ENCODE measurements around the gene HIBCH.
"Not testable (repeated sequence)": the region's sequence is repeated elsewhere in the genome, so short reads cannot be mapped to it uniquely, and the experiment has no call there.

Gene HIBCH

DNA sequence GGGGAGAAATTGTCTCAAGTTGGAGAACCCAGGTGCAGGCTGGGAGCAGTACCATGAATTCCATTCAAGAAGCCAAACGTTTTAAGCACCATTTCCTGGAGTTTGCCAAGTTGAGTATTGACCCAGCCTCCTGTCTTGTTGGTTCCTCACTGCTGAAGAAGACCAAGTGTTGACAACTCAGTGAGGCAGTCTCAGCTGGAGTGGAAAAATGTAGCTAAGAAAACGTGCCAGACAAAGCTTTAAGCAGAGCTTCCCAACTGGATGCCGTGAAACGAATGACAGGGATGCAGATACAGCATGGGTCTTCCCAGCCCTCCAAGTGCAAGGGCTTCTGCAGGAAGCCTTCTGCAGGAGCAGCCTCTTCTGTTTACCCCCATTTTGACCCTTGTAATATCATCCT lies 23.0 kb upstream of the HIBCH start:
- no peak for DNase-seq

DNA sequence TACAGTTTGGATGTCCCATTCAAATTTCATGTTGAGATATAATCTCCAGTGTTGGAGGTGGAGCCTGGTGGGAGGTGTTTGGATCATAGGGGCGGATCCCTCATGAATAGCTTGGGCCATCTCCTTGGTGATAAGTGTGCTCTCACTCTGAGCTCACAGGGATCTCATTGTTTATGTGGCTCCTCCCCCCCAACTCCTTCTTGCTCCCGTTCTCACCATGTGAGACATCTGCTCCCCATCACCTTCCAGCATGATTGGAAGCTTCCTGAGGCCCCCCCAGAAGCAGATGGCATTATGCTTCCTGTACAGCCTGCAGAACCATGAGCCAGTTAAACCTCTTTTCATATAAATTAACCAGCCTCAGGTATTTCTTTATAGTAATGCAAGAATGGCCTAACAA lies 20.7 kb upstream of the HIBCH start:
- DNase-seq, result no peak

DNA sequence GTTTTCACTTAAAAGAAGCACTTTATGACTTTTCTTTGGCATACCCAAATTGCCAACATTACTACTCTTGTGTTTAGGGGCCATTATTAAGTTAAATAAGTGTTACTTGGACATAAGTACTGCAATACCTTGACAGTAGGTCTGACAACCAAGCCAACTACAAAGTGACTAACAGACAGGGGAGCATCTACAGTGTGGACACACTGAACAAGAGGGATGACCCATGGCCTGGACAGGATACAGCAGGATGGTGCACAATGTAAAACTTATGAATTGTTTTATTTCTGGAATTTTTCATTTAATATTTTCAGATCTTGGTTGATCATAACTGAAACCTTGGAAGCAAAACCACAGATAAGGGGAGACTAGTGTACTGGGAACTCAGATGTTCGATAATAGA lies 19.8 kb upstream of the HIBCH start:
- DNase-seq, result no peak

DNA sequence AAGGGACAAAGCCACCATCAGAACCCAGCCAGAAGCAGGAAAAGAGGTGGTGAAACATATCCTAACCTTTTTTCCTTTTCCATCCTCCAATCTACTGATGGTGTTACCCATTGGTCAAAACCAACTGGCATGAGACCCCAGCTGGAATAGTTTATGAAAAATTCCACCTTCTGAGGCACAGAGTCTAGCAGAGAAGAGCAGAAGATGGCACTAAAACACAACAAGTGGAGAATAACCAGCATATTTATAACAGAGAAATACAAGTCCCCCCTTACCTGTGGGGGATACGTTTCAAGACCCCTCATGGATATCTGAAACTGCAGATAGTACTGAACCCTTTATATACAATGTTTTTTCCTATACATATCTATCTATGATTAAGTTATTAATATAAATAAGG lies 18.8 kb upstream of the HIBCH start:
- DNase-seq, result no peak

DNA sequence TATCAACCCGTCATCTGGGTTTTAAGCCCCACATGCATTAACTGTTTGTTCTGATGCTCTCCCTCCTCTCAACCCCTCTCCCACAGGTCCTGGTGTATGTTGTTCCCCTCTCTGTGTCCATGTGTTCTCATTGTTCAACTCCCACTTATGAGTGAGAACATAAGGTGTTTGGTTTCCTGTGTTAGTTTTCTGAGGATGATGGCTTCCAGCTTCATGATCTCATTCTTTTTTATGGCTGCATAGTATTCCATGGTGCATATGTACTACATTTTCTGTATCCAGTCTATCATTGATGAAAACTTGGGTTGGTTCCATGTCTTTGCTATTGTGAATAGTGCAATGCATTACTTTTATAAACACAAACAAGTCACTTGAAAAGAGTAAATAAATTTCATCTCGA lies 16.8 kb upstream of the HIBCH start:
- no peak for DNase-seq

DNA sequence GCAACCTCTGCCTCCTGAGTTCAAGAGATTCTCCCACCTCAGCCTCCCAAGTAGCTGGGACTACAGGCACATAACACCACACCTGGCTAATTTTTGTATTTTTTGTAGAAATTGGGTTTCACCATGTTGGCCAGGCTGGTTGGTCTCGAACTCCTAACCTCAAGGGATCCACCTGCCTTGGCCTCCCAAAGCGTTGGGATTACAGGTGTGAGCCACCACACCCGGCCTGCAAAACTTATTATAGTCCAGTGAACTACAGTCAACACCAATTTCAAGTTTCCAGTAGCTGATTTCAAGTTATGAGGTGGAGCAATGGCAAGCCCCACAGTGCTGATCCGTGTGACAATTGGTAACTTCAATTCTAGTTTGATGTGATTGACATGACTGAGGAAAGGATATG lies 16.0 kb upstream of the HIBCH start:
- not testable (repeated sequence) for DNase-seq

DNA sequence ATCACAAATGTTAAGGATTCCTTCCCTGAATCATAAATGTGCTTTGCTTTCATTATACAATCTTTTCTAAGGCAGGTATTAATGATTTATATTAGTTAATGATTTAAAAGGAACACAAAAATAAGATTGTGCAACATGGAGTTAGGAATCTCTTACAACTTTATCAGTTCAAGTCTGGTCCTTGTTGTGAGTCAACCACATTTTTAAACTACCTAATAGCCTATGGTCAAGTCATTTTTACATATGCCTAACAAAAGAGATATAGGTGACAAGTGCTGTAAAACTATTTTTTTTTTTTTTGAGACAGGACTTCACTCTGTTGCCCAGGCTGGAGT lies 15.6 kb upstream of the HIBCH start:
- DNase-seq, result no peak

DNA sequence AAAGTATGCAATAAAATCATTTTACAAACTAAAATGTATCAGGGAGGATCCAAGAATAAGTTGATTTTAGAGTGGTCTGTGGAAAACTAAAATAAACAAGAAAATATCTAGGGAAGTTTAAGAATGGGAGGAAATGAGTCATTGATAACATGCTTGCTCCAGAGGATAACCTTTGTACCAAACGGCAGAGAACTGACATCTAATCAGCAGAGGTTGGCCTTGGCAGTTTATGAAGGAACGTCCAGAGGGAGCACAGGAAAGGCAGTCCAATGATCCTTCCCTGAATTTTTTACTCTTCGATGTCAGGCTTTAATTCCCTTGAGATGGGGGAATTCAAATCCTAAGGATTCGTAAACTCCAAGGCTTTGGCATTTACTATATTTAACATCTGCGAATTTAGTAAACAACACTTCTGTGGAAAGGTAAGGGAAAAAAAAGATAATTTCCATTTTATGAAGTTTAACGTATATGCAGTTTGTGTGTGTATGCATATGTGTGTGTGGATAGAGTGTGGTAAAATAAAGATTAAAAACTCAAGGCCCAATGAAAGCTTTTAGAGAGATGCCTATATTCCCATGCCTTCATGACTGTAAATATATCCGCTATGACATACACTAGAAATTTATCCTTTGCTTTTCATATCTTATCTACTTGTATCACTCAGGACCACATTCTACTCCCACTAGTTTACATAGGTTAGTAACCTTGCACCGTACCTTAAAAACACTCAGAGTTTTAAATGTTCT lies 15.0 kb upstream of the HIBCH start:
- no peak for DNase-seq

DNA sequence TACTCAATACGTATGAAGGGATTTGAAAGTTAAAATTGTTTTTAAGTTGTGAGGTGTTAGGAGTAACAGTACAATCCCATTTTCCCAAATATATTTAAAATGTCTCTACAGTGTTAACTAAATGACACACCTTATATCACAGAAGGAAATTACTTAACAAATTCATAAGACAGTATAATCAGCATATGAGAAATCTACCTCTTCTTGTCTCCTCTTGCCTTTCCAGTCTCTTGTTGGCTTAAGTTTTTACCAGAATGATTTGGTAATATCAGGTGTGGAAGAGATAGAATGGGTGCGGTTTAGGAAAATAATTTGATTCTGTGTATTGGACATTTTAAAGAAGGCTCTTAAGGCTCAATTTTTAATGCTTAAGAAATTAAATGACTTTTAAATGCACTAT lies 14.3 kb upstream of the HIBCH start:
- no peak for DNase-seq

DNA sequence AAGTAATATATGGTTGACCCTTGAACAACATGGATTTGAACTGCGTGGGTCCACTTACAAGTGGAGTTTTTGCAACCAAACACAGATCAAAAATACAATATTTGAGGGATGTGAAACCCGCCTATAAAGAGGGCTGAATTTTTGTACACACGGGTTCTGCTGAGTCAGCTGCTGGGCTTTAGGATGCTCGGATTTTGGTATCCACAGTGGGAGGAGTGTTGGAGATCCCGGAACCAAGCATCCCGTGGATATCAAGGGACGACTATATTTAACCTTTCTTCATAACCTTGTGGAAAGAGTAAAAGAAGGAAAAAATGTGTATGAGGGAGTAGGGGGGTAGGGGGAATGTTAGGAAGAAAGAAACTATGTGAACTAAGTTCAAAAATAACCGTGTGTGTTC lies 13.8 kb upstream of the HIBCH start:
- DNase-seq, result no peak

DNA sequence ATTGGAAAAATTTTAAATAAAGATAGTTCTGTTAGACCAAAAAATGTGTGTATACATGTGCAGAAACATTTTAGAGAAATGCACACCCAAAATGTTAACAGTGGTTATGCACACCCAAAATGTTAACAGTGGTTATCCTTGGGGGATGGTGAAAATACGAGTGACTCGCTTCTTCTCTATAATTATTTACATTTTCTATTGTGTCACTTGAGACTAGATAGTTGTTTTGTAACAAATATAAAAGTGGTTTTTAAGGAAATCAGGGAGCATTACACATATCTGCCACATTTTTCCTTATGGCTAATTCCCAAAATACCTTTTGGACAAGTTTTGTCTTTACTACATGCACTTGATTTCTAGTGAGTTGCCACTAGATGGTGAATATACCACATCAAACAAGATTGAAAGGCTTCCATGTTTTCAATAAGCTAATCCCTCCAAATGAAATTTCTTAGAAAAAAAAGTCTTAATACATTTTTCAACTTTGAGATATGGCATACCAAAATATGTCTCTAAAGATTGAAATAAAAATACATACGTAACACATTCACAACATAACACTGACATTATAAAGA lies 9.0 kb upstream of the HIBCH start:
- DNase-seq, result no peak

DNA sequence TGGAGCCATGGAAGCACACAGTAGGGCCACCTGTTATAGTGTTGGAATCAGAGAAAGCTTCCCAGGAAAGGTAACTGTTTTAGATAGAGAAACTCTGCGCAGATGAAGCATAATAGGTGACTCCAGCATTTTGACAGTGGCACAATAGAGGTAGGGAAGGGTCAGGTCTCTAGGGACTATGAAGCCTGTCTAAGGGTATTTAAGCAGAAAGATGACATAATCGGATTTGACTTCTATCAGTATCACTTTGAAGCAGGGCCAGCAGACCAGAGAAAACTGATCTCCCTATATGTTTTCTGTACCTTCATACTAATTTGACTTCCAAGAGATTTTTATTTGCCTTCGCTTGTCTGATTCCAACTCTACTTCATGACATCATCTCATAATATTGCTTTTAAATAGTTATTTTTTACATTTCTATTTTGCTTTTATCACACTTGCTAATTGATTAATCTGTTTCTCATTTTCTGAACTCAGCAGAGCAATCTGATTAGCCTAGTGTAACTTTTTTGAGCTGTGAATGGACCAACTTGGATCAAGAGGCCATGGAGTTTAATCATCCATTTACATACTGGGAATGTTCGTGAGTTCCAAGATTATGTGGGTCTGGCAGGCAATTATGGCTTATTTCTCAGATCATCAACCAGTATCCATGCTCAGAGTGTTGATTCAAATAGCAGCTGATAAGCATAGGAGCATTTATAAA lies 8.4 kb upstream of the HIBCH start:
- no peak for DNase-seq

DNA sequence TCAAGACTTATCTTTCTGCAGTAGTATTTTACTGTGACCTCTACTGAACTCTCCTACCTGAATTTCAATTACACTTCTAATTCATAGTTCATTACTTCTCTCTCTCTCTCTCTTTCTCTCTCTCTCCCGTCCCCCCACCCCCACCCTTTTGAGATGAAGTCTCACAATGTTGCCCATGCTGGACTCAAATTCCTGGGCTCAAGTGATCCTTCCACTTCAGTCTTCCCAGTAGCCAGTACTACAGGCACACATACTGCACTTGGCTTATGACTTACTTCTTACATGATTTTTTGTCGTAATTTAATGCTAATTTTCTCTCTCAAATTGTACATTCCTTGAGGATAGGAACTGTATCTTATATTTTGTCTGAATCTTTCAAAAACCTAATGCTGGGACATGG lies 6.0 kb upstream of the HIBCH start:
- no peak for DNase-seq

DNA sequence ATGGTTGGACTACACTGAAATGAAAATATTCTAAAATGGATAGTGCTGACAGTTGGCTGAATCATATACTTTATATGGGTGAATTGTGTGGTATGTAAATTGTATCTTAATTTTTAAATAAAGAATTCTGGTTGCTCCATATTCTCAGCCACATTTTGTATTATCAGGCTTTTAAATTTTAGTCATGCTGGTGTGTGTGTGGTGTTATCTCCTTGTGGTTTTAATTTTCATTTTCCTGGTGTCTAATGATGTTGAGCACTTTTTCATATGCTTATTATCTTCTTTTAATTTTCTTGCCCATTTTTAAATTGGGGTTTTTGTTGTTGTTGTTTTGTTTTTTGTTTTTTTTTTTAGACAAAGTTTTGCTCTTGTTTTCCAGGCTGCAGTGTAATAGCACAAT lies 3.8 kb upstream of the HIBCH start:
- DNase-seq, result no peak

DNA sequence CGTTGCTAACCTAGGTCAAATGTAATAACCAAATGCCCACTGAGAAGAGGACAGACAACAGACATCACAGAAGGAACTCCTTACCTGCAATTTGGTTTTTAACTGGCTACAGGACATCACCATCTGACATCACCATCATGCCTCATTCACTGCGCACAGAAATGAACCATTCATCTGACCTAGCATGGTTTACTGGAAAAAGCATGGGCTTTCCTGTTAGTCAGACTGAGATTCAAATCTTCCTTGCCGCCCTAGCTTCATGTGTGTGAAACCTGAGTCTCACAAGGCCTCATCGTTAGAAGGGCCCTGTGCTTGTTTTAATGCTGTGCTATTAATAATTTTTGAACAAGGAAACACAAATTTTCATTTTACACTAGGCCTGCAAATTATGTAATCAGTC lies 1.1 kb upstream of the HIBCH start:
- DNase-seq, result peak; percentile 28

DNA sequence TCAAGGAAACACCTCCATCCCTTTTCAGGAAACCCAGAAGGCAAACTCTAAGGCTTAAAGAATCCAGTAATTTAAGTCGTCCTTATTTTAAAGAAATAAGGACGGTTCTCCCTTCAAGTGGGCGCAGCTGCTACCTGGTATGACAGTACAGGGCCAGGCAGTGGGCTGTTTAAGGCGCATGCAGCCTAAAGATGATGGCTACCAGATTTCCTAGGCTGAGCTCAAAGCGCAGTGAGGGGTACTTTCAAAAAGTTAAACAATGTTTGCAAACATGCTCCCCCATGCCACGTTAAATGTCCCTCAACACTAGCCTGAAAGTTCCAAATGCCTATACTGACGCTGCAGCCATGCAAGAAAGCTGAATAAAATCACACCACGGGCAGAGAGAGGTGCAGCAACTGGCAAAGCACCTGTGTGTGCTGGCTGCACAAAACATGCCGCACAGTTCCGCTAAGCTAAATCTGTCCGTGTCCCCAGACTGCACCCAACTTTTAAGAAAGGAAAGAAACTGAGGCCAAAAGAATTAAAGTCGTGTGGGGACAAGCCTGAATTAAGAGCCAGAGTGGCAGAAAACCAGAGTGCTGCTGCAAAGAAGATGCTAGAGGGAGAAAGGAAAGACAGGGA lies 583 bp downstream of the HIBCH start:
- DNase-seq, result no peak

DNA sequence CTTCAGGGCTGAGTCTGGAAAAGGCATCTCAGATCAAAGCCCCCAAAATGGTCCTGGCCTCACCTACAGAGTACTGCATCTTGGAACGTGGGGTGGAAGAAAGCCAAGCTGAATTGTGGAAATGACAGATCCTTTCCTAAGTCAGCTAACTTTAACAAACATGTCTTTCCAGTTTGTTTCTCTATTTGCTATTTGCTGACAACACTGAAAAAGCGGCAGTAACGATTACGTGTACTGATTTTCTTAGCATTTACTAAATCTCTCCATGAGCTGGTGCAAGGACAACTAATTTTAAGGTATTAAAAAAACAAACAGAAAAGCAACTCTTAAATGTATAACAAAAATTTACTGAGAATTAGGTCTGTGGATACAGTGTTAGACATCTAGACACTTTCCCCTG lies 1.1 kb downstream of the HIBCH start:
- DNase-seq, result no peak

DNA sequence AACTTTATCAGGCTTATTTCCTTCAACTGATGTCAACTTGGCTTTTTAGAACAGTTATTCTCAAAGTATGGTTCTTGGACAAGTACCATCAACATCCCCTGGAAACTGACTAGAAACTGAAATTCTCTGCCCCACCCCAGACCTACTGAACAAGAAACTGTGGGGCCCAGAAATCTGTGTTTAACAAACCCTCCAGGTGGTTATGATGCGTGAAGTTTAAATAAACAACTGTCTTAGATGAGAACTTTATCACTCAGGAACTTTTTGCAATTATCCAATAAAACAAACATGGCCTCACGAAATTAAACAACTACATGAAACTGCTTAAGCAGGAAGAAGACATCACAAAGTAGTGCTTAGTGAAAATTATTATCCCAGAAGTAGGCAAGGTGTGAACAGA lies 4.4 kb downstream of the HIBCH start:
- DNase-seq, result no peak

DNA sequence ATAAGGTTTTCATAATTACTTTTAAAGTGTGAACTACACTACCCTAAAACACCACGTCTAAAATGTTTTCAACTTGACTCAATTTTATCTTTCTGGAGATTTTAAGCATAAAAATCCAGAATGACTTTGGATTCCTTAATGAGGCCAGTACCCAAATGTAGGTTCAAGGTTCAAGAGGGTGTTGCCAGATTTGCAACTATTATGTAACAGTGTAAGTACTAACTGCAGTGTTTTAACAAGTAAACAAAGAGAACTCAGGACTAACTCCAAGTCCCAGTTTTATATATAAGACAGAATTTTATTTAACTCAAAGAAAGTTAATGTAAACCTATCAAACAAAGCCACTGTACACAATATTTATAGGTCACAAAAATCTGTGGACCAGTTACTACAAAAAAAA lies 5.7 kb downstream of the HIBCH start:
- DNase-seq, result no peak

DNA sequence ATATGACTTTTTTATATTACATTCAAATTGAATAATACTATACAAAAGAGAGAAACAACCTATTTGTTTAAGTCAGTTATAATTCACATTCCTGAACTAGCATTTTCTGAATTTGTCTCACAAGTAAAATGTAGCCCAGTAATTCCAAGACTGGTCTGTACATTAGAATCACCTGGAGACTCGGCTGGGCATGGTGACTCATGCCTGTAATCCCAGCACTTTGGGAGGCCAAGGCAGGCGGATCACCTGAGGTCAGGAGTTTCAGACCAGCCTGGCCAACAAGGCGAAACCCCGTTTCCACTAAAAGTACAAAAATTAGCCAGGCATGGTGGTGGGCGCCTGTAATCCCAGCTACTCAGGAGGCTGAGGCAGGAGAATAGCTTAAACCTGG lies 7.0 kb downstream of the HIBCH start:
- DNase-seq, result not testable (repeated sequence)

DNA sequence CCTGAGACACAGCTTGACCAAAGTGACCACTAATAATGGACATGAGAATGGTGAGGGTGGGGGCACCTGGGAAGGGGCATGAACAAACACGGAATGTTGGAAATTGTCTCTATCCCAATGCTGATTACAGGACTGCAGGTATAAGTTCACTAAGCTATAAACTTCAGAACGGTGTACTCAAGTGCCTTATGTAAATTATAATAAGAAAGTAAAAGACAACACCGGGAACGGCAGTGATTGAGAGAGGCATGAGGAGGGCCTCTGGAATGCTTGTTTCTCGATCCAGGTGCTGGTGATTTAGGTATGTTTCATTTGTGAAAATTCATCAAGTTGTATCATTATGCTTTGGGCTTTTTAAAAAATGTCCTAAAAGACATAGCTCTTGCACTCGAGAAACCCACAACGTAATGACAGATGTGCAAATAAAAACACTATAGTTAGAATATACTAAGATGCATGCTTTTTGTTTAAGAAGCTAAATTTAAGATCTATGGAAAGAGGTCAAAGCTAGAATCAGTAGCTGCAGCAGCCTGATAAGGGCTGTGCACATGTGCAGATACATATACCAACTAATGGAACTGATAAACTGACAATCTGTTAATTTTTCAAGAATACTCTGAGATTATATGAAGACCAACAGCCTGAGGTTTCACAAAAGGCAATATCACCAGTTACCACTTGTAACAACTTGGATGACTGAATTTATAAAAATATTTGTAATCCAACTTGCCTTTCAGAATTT lies 7.6 kb downstream of the HIBCH start:
- no peak for DNase-seq

DNA sequence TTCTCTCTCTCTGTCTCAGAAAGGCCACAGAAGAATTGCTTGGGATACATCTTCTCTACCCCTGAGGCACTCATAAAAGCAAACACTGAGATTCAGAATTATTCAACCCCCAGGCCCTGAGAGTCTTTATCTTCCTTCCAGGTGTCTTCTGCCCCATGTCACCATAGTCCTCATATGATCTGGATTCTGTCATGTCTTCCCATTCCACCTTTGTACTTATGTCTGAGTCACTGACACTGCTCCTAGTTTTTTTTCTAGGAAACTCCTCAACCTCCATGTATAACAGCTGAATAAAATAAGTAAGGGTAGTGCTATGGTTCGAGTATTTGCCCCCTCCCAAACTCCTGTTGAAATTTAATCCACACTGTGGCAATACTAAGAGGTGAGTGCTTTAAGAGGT lies 11.6 kb downstream of the HIBCH start:
- DNase-seq, result no peak

DNA sequence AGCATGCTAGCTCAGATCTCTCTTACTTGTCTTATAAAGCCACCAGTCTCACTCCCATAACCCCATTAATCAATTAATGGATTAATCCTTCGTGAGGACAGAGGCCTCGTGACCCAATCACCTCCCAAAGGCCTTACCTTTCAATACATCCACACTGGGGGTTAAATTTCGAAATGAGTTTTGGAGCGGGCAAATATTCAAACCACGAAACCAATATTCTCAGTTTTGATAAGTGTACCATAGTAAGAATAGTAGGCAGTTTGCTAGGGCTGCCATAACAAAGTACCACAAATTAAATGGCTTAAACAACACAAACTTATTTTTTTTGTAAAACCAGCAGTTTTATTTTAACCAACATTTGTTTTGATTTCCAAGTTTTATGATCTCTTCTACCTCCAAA lies 15.2 kb downstream of the HIBCH start:
- DNase-seq, result no peak

DNA sequence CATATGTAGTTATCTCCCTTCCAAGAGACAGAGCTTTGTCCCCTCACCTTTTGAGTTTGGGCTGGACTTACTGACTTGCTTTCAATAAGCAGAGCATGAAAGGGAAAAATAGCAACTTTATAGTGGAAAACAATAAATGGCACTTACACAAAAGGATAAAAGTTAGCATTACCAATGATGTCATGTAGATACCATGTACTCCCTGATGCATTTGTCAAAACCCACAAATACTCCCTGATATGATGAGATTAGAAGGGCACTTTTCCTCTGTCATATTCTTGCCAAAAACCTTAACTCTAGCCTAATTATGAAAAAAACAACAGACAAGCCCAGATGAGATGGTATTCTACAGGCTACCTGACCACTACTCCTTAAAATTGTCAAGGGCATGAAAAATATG lies 16.0 kb downstream of the HIBCH start:
- DNase-seq, result no peak
